HepG2 (cell line): Measurements from ENCODE around the gene PLXND1. TPM values are rescaled to one million over a fixed set of nuclear protein-coding genes. Genes with fewer than 3 reads are reported as not detected.

ENCODE experiments used
- ATAC-seq: fragments of 200-7000 bp; cut with Tn5 transposase; 3 replicates; pipeline ENCODE4 v1.9.1; 2020; ENCODE audit warnings: mild to moderate bottlenecking, moderate library complexity
- BruUV-seq: library from RNA; stranded (reverse); fragments of 400-500 nt; replicated peaks from 2 replicates; lab custom pipeline; 2021; lab: Mats Ljungman, UMichigan
- CTCF ChIA-PET: fragments of 300-600 bp; formaldehyde crosslinking; extraction: SDS; loops from one replicate; lab custom pipeline; 2021; ENCODE audit warnings: low total read pairs, inconsistent platforms, low intra/inter-chr PET ratio; lab: Yijun Ruan, JAX
- POLR2A ChIA-PET: fragments of 350-600 bp; sonication (Branson Sonifier 250); formaldehyde crosslinking; loops from one replicate; lab custom pipeline; 2020; ENCODE audit warnings: antibody characterized with exemption, inconsistent platforms; lab: Yijun Ruan, JAX
- DNase-seq: peaks from one replicate; pipeline ENCODE4 v3.0.0-alpha.2; 2015; ENCODE audit warnings: low spot score
- FAIRE-seq: peaks from 3 replicates; lab custom pipeline; 2011; peaks lifted over from hg19 to GRCh38; lab: Jason Lieb, UNC
- H2AFZ ChIP-seq: one replicate; pipeline ENCODE4 v1.6.1; 2011; ENCODE audit warnings: low read length, inconsistent platforms
- H3K27ac ChIP-seq: fragments of 300-600 bp; 3 replicates; pipeline ENCODE4 v1.8.0; 2011; ENCODE audit warnings: mixed run types, mild to moderate bottlenecking, mixed read lengths, low read length, inconsistent platforms; ENCODE audit not compliant: insufficient read depth; ENCODE audit errors: extremely low read length
- H3K27me3 ChIP-seq, 2 experiments: fragments of 200-600 bp in 1 of 2; 2 replicates in 1 of 2; 3 replicates in 1 of 2; pipeline versions ENCODE4 v1.6.0 to v1.8.0; 2011; ENCODE audit warnings: low read length in 2 of 2, mild to moderate bottlenecking in 2 of 2, moderate library complexity in 2 of 2, inconsistent platforms in 1 of 2; ENCODE audit not compliant: insufficient read depth in 2 of 2, control insufficient read depth in 1 of 2
- H3K36me3 ChIP-seq, 2 experiments: fragments of 200-600 bp in 1 of 2; replicated peaks in 1 of 2; 2 replicates in 1 of 2; 3 replicates in 1 of 2; pipeline versions ENCODE4 v1.5.1 to v1.8.0; 2011; ENCODE audit warnings: low read length in 2 of 2, inconsistent platforms in 1 of 2; ENCODE audit not compliant: insufficient read depth in 2 of 2, control insufficient read depth in 1 of 2
- H3K4me1 ChIP-seq: 2 replicates; pipeline ENCODE4 v1.5.1; 2012; ENCODE audit warnings: low read length, inconsistent platforms; ENCODE audit not compliant: insufficient read depth
- H3K4me2 ChIP-seq: 2 replicates; pipeline ENCODE4 v1.6.0; 2011; ENCODE audit warnings: low read depth, low read length, inconsistent platforms
- H3K4me3 ChIP-seq, 3 experiments: fragments of 200-600 bp in 1 of 3; sonication (generic), shearing (Covaris generic) in 1 of 3; replicated peaks in 1 of 3; 2 replicates each; pipeline ENCODE4 v1.5.1; 2011 to 2016; ENCODE audit warnings: low read length in 3 of 3, inconsistent platforms in 2 of 3, low read depth in 2 of 3, mild to moderate bottlenecking in 2 of 3, control low read depth in 1 of 3, mixed read lengths in 1 of 3; ENCODE audit not compliant: insufficient read depth in 1 of 3
- H3K79me2 ChIP-seq: one replicate; pipeline ENCODE4 v1.6.1; 2011; ENCODE audit warnings: low read length, inconsistent platforms; ENCODE audit not compliant: insufficient read depth
- H3K9ac ChIP-seq: 2 replicates; pipeline ENCODE4 v1.6.0; 2011; ENCODE audit warnings: mild to moderate bottlenecking, low read depth, low read length, inconsistent platforms; ENCODE audit not compliant: insufficient read depth
- H3K9me3 ChIP-seq: 2 replicates; pipeline ENCODE4 v1.5.1; 2012; ENCODE audit warnings: mild to moderate bottlenecking, low read length
- H4K20me1 ChIP-seq: 2 replicates; pipeline ENCODE4 v1.6.0; 2011; ENCODE audit warnings: inconsistent platforms, mild to moderate bottlenecking, low read length, moderate library complexity; ENCODE audit not compliant: insufficient read depth
- ARHGAP35 ChIP-seq: sonication (generic); formaldehyde crosslinking; IDR thresholded peaks from 2 replicates; pipeline ENCODE4 v1.9.0; 2022; ENCODE audit warnings: mild to moderate bottlenecking, inconsistent platforms, moderate library complexity, missing genetic modification reagents, borderline replicate concordance
- CCAR2 ChIP-seq: fragments of 200-400 bp; formaldehyde crosslinking; optimal IDR thresholded peaks from 2 replicates; pipeline ENCODE3; 2018; ENCODE audit warnings: low read depth, mild to moderate bottlenecking, low read length, moderate library complexity
- NFATC3 ChIP-seq: sonication (generic); formaldehyde crosslinking; IDR thresholded peaks from 2 replicates; pipeline ENCODE4 v1.5.1; 2020; ENCODE audit warnings: mild to moderate bottlenecking, missing genetic modification reagents
- NRL ChIP-seq: sonication (generic); formaldehyde crosslinking; IDR thresholded peaks from 2 replicates; pipeline ENCODE4 v1.5.0; 2020; ENCODE audit warnings: missing genetic modification reagents, mild to moderate bottlenecking, moderate library complexity, borderline replicate concordance
- RBM22 ChIP-seq: fragments of 200-400 bp; formaldehyde crosslinking; optimal IDR thresholded peaks from 2 replicates; pipeline ENCODE3; 2017; ENCODE audit warnings: mild to moderate bottlenecking, low read length, moderate library complexity
- RBM39 ChIP-seq: fragments of 200-400 bp; formaldehyde crosslinking; IDR thresholded peaks from one replicate; pipeline ENCODE4 v1.6.1; 2018; ENCODE audit warnings: antibody characterized with exemption, mild to moderate bottlenecking, low read depth, low read length; ENCODE audit not compliant: poor library complexity, severe bottlenecking
- RFX5 ChIP-seq: IDR thresholded peaks from 2 replicates; pipeline ENCODE4 v1.6.1; 2011; ENCODE audit warnings: low read depth, low read length, improper control_type of control experiment
- TBP ChIP-seq: sonication (generic); formaldehyde crosslinking; IDR thresholded peaks from 2 replicates; pipeline ENCODE4 v1.5.0; 2020; ENCODE audit warnings: missing genetic modification reagents
- ZNF121 ChIP-seq: sonication (generic); formaldehyde crosslinking; IDR thresholded peaks from 2 replicates; pipeline ENCODE4 v1.5.0; 2020; ENCODE audit warnings: mild to moderate bottlenecking, missing genetic modification reagents
- ZNF256 ChIP-seq: sonication (generic); formaldehyde crosslinking; conservative IDR thresholded peaks from 2 replicates; pipeline ENCODE4 v1.4.0; 2020; ENCODE audit warnings: missing genetic modification reagents
- ZNF34 ChIP-seq: sonication (generic); formaldehyde crosslinking; IDR thresholded peaks from 2 replicates; pipeline ENCODE4 v1.4.0; 2020; ENCODE audit warnings: mild to moderate bottlenecking, missing genetic modification reagents, borderline replicate concordance
- ZNF776 ChIP-seq: sonication (generic); formaldehyde crosslinking; IDR thresholded peaks from 2 replicates; pipeline ENCODE4 v1.4.0; 2020; ENCODE audit warnings: mild to moderate bottlenecking, missing genetic modification reagents
- ZNF777 ChIP-seq: sonication (generic); formaldehyde crosslinking; IDR thresholded peaks from 2 replicates; pipeline ENCODE4 v1.4.0; 2020; ENCODE audit warnings: missing genetic modification reagents
- WGBS: methylation state at CpG from one replicate; pipeline ENCODE4 v1.1.6; 2017; ENCODE audit warnings: low lambda C conversion rate; 5-methylcytosine and 5-hydroxymethylcytosine counted together
- in situ Hi-C: cut with HindIII; loops from 2 replicates; pipeline ENCODE4 v1.10.0; 2017; ENCODE audit warnings: low pct_unique_long_range_greater_than_20kb; ENCODE audit not compliant: extremely low pct_ligation_motif_present
- intact Hi-C: fragments of 100-400 bp; cut with micrococcal nuclease; formaldehyde crosslinking; loops from one replicate; pipeline ENCODE4 v1.10.0; 2022; ENCODE audit not compliant: unreplicated experiment
- polyA plus RNA-seq, 8 experiments: library from polyadenylated mRNA; depleted of rRNA in 3 of 8; stranded (reverse) in 7 of 8; unstranded in 1 of 8; fragments of >200 nt; fragmentation: Illumina TruSeq in 4 of 8; extraction: Trizol in 4 of 8; gene quantifications; 2 replicates each; pipeline versions ENCODE4 v1.2.1 to v1.2.3, GENCODE V29; 2011 to 2016; ENCODE audit warnings: low read depth in 4 of 8, missing spikeins in 1 of 8, mixed read lengths in 1 of 8; ENCODE audit not compliant: insufficient read depth in 1 of 8
- total RNA-seq, 5 experiments: library from RNA; depleted of rRNA; stranded (reverse); fragments of >200 nt; fragmentation: Illumina TruSeq; extraction: Trizol; gene quantifications; 2 replicates each; pipeline ENCODE4 v1.2.3, GENCODE V29; 2016; ENCODE audit warnings: low read depth in 1 of 5
- TF ChIP-seq, protein P1 (sequence below): sonication (generic); formaldehyde crosslinking; IDR thresholded peaks from 2 replicates; pipeline ENCODE4 v1.4.0; 2020; ENCODE audit warnings: missing genetic modification reagents
- TF ChIP-seq, protein P2 (sequence below): sonication (generic); formaldehyde crosslinking; IDR thresholded peaks from 2 replicates; pipeline ENCODE4 v1.4.0; 2020; ENCODE audit warnings: missing genetic modification reagents, borderline replicate concordance
- TF ChIP-seq, protein P3 (sequence below): sonication (generic); formaldehyde crosslinking; IDR thresholded peaks from 2 replicates; pipeline ENCODE4 v1.5.0; 2020; ENCODE audit warnings: mild to moderate bottlenecking, missing genetic modification reagents, moderate library complexity
- TF ChIP-seq, protein P4 (sequence below): sonication (generic); formaldehyde crosslinking; IDR thresholded peaks from 2 replicates; pipeline ENCODE4 v1.5.1; 2020; ENCODE audit warnings: mild to moderate bottlenecking, missing genetic modification reagents, borderline replicate concordance

The PLXND1 gene
- total and polyA plus RNA-seq, 2 of the 13 experiments (the other 11 are each of a cell fraction or from before 2014, with no cell fraction given): 15.9 to 42.0 TPM

DNA sequence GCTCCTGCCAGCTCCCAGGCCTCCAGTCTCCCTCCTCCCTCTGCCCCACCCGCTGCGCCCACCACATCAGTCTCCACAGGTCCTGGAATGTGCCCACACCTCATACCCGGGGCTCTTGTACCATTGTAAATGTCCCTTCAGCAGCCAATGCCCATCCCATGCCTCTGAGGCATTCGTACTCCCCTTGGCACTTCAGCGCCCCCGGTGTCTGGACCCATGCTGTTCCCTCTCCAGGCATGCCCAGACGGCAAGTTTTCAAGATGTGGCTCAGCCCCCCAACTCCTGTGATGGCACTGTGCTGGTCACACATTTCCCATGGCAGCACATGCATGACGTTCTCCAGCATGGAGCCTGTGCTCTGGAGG lies 13.3 kb downstream of the PLXND1 start:
- no TSS peak for BruUV-seq
- ATAC-seq (no peak), DNase-seq (no peak), FAIRE-seq (no peak)
- ChIA-PET CTCF (no interaction called here), POLR2A (interaction anchor here (0.8 to 5.7 kb wide), 11 partner anchors 10 to 277 kb away, joined by 3 to 107 read pairs (median 12); partner anchors contain the start of genes MBD4 and PLXND1)
- Histone ChIP-seq H4K20me1 (no peaks in the 10 kb centered on the region), H3K4me2 (peak overlapping the region; percentile 85), H3K9ac (peak overlapping the region; percentile 23; the same call in 1 of the 2 replicates), H3K36me3 (peaks cover 6 to 11% of the 10 kb centered on the region in 2 experiments), H3K27ac (peak overlapping the region; percentile 94), H3K27me3 (no peaks in the 10 kb centered on the region), H3K4me3 (peak overlapping the region in 1 of 3 experiments; percentile 70; a peak in 2 of 6 replicates), H2AFZ (no peak overlapping the region), H3K79me2 (peaks cover 56% of the 10 kb centered on the region), H3K4me1 (peaks cover 76% of the 10 kb centered on the region), H3K9me3 (no peaks in the 10 kb centered on the region)
- in situ Hi-C loops (no loop called here), intact Hi-C loops (no loop called here)
- WGBS: 61% methylated on average over 8 of the region's 8 CpGs
- TF ChIP-seq CCAR2 (no peak), NFATC3 (CRISPR knock-in tag) (no peak), NRL (CRISPR knock-in tag) (0 out of 2 replicates have a peak, but pooled peaks have one; percentile 3), RBM39 (no peak), ZNF34 (no peak), RFX5 (no peak), ARHGAP35 (no peak), ZNF121 (CRISPR knock-in tag) (no peak), ZNF256 (CRISPR knock-in tag) (no peak), ZNF776 (CRISPR knock-in tag) (no peak), TBP (CRISPR knock-in tag) (no peak), RBM22 (no peak), ZNF777 (CRISPR knock-in tag) (no peak)
- TF ChIP-seq, protein P1, sequence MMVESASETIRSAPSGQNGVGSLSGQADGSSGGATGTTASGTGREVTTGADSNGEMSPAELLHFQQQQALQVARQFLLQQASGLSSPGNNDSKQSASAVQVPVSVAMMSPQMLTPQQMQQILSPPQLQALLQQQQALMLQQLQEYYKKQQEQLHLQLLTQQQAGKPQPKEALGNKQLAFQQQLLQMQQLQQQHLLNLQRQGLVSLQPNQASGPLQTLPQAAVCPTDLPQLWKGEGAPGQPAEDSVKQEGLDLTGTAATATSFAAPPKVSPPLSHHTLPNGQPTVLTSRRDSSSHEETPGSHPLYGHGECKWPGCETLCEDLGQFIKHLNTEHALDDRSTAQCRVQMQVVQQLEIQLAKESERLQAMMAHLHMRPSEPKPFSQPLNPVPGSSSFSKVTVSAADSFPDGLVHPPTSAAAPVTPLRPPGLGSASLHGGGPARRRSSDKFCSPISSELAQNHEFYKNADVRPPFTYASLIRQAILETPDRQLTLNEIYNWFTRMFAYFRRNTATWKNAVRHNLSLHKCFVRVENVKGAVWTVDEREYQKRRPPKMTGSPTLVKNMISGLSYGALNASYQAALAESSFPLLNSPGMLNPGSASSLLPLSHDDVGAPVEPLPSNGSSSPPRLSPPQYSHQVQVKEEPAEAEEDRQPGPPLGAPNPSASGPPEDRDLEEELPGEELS (CRISPR knock-in tag): no peak
- TF ChIP-seq, protein P2, sequence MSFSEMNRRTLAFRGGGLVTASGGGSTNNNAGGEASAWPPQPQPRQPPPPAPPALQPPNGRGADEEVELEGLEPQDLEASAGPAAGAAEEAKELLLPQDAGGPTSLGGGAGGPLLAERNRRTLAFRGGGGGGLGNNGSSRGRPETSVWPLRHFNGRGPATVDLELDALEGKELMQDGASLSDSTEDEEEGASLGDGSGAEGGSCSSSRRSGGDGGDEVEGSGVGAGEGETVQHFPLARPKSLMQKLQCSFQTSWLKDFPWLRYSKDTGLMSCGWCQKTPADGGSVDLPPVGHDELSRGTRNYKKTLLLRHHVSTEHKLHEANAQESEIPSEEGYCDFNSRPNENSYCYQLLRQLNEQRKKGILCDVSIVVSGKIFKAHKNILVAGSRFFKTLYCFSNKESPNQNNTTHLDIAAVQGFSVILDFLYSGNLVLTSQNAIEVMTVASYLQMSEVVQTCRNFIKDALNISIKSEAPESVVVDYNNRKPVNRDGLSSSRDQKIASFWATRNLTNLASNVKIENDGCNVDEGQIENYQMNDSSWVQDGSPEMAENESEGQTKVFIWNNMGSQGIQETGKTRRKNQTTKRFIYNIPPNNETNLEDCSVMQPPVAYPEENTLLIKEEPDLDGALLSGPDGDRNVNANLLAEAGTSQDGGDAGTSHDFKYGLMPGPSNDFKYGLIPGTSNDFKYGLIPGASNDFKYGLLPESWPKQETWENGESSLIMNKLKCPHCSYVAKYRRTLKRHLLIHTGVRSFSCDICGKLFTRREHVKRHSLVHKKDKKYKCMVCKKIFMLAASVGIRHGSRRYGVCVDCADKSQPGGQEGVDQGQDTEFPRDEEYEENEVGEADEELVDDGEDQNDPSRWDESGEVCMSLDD (CRISPR knock-in tag): no peak
- TF ChIP-seq, protein P3, sequence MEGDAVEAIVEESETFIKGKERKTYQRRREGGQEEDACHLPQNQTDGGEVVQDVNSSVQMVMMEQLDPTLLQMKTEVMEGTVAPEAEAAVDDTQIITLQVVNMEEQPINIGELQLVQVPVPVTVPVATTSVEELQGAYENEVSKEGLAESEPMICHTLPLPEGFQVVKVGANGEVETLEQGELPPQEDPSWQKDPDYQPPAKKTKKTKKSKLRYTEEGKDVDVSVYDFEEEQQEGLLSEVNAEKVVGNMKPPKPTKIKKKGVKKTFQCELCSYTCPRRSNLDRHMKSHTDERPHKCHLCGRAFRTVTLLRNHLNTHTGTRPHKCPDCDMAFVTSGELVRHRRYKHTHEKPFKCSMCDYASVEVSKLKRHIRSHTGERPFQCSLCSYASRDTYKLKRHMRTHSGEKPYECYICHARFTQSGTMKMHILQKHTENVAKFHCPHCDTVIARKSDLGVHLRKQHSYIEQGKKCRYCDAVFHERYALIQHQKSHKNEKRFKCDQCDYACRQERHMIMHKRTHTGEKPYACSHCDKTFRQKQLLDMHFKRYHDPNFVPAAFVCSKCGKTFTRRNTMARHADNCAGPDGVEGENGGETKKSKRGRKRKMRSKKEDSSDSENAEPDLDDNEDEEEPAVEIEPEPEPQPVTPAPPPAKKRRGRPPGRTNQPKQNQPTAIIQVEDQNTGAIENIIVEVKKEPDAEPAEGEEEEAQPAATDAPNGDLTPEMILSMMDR: peak; percentile 48
- TF ChIP-seq, protein P4, sequence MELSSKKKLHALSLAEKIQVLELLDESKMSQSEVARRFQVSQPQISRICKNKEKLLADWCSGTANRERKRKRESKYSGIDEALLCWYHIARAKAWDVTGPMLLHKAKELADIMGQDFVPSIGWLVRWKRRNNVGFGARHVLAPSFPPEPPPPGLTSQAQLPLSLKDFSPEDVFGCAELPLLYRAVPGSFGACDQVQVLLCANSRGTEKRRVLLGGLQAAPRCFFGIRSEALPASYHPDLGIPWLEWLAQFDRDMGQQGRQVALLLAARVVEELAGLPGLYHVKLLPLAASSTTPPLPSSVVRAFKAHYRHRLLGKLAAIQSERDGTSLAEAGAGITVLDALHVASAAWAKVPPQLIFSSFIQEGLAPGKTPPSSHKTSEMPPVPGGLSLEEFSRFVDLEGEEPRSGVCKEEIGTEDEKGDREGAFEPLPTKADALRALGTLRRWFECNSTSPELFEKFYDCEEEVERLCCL (CRISPR knock-in tag): no peak
